GM19238 (cell line): ENCODE results near the gene ZMYND8.
"Not testable (repeated sequence)": the region's sequence is repeated elsewhere in the genome, so short reads cannot be mapped to it uniquely, and the experiment has no call there.

Experiments
- DNase-seq: peaks from one replicate; pipeline ENCODE4 v3.0.0; 2011; ENCODE audit warnings: low spot score; ENCODE audit not compliant: insufficient read length

Gene ZMYND8

DNA sequence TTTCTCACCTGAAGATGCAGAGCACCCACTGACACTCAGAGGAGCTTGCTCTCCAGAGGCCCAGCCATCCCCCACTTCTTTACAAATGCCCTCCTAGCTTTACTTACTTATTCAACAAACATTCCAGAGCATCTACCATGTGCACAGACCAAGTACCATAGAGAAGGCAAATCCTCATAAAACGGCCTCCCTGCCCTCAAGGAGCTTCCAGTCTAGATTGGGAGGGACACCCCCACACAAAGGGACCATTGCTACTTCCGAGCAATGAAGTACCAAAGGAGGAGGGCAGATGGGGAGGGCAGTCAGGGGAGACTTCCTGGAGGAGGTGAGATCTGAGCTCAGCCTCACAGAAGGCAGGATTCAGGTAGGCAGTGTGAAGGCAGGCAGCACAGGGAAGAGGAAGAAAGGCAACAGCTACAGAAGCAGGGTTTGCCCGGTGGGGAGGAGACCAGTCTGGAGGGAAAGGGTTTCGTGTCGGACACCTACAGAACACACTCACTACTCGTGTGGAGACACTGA, 108.0 kb downstream of the ZMYND8 start:
- DNase-seq, result no peak

GRCh38 chr20:47247972-47248371, 108.5 kb downstream of the ZMYND8 start:
- no peak for DNase-seq

- DNase-seq, result no peak
These were observed 110.3 kb downstream of the ZMYND8 start for GRCh38 chr20:47246061-47246777.

DNA sequence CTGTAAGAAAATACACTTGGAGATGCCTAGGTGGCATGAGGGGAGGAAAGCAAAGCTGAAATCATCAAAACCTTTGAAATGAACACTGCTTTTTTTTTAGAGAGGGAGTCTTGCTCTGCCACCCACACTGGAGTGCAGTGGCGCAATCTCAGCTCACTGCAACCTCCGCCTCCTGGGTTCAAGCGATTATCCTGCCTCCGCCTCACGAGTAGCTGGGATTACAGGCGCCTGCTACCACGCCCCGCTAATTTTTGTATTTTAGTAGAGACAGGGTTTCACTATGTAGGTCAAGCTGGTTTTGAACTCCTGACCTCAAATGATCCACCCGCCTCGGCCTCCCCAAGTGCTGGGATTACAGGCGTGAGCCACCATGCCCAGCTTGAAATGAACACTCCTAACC, 111.3 kb downstream of the ZMYND8 start:
- not testable (repeated sequence) for DNase-seq

DNA sequence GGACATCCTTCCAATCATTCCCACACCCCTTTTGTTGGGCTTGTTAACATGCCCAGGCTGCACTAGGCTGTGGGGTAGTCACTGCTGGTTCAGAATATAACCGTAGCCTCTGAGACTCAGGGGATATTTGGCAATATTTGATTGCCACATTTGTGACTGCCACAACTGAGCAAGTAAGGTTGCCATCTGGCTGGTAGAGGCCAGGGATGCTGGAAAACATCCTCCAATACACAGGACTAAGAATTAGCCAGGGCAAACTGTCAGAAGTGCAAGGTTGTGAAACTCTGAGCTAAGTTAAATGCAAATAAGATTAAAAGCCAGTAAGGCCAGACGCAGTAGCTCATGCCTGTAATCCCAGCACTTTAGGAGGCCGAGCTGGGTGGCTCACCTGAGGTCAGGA, 112.0 kb downstream of the ZMYND8 start:
- DNase-seq, result no peak

- no peak for DNase-seq
These were observed 112.8 kb downstream of the ZMYND8 start for GRCh38 chr20:47243532-47244305.

GRCh38 chr20:47243003-47243402, 113.5 kb downstream of the ZMYND8 start:
- no peak for DNase-seq

DNA sequence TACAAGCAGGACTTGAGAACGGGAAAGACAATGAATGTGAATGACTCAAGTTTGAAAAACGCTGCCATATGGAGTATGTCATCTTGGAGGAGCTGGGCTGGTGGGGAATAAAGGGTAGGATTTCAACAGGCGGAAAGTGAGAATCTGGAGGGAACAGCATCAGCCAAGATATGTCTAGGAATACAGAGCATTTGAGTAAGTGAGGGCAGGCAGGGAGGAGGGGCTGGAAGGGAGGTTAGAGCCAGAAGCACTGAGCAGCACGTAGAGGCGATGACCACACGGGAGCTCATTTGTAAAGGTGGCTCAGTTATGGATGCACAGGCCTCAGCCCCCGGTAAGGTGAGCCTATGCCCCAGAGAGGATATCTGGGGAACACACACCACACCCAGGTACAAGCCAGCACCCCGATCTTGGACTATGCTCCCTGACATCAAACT, 115.1 kb downstream of the ZMYND8 start:
- DNase-seq, result no peak

DNA sequence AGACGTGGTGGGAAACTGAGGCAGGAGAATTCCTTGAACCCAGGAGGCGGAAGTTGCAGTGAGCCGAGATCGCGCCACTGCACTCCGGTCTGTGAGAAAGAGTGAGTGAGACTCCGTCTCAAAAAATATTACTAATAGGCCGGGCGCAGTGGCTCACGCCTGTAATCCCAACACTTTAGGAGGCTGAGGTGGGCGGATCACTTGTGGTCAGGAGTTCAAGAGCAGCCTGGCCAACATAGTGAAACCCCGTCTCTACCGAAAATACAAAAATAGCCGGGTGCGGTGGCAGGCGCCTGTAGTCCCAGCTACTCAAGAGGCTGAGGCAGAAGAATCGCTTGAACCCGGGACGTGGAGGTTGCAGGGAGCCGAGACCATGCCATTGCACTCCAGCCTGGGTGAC, 116.4 kb downstream of the ZMYND8 start:
- not testable (repeated sequence) for DNase-seq

DNA sequence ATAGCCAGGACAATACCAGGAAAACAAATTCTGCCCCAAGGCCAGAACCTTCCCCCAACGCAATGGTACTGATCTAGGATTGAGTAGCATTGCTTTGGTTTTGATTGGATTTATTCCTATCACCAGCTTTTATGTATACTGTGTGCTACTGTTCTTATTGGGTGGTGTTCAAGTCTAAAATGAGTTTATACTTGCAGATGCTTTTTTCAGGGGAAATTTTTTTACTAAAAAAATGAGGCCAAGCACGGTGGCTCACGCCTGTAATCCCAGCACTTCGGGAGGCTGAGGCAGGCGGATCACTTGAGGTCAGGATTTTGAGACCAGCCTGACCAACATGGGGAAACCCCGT, 116.8 kb downstream of the ZMYND8 start:
- DNase-seq, result no peak

- DNase-seq, result no peak
These were observed 117.5 kb downstream of the ZMYND8 start for GRCh38 chr20:47238780-47239718.

GRCh38 chr20:47237715-47238114, 118.8 kb downstream of the ZMYND8 start:
- no peak for DNase-seq

GRCh38 chr20:47236639-47236900, 119.9 kb downstream of the ZMYND8 start:
- no peak for DNase-seq

- DNase-seq, result no peak
These were observed 120.5 kb downstream of the ZMYND8 start for GRCh38 chr20:47235853-47236638.

GRCh38 chr20:47235111-47235510, 121.4 kb downstream of the ZMYND8 start:
- no peak for DNase-seq

- no peak for DNase-seq
These were observed 122.9 kb downstream of the ZMYND8 start for GRCh38 chr20:47233333-47234188.

DNA sequence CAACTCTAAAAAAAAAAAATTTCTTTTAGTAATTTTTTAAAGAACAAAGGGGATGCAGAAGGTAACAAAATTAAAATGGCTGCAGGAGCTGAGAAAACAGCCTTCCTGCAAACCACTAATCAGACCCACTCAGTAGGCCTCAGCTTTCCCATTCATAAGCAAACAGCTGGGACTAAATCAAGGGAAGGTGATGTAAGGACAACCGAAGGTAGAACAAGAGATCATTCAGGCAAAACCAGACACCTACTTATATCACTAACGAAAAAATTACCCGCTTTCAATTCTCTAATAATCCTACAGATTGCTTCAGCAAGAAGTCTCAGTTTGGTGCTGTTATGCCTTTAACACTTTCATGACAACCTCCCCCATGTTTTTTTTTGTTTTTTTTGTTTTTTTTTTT, 124.0 kb downstream of the ZMYND8 start:
- no peak for DNase-seq

DNA sequence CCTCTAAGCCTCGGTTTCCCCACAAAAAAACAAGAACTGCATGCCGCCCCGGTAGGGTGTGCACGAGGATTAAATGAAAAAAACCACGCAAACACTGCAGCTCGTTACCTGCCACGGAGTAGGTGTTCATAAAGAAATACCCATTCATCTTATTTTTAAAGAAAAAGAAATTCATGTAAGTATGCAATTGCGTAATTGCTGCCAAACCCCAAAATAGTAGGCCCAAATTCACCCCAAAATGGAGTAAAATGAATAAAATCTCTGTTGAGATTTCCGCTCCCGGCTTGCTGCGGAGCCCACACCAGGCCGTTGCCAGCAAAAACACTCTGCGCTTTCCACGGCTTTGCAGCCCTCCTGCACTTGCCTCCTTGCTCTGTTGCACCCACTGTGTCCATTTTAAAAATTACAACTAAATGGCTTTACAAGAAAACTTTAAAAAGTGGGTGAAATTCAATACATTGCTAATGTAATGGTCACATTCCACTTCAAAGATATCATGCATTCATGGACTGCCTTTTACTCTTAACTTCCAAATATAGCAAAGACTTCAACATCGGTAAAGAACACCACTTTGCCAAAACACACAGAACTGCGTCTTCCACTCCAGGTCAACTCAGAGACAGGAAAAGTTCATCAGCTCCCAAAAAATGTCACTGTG, 125.0 kb downstream of the ZMYND8 start:
- DNase-seq, result no peak

DNA sequence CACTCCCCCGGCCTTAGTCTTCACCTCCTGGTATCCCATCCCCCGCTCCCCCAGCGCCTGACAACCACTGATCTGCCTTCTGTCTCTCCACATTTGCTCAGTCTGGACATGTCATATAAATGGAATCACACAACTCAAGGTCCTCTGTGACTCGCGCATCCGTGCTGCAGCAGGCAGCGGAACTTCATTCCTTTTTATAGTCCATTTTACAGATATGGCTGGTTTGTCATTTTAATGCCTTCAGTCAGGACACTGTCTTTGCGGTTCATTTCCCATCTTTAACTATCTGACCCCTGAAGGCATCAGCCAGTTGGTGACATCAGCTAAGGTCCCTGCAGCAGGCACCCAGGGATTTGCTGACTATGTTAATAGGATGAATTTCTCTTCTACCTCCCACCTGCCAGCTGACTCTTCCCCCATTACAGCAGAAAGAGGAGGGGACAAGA, 125.7 kb downstream of the ZMYND8 start:
- no peak for DNase-seq

DNA sequence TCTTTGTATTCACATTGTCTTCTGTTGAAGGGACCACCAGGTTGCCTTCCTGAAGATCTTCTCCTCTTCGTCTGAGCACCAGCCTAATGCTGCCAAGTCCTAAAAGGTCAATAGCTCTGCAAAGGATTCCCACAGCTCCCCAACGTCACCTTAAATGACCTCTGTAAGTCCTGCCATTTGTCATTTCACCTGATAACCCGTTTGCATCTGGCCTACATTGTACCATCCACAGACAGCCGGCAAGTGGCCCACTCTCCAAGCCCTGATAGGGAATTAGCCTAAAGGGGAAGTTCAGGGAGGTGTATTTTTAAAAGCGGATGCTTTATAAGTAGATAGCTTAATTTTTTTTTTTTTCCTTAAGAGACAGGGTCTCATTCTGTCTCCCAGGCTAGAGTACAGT, 127.8 kb downstream of the ZMYND8 start:
- DNase-seq, result no peak
